ENCODE results near the gene FSIP1. TPM values are rescaled to one million over a fixed set of nuclear protein-coding genes. Genes with fewer than 3 reads are reported as not detected.

Gene FSIP1
- polyA plus RNA-seq, 2 of the 4 experiments (the other 2 are of a cell fraction): 0.71 to 0.93 TPM

DNA sequence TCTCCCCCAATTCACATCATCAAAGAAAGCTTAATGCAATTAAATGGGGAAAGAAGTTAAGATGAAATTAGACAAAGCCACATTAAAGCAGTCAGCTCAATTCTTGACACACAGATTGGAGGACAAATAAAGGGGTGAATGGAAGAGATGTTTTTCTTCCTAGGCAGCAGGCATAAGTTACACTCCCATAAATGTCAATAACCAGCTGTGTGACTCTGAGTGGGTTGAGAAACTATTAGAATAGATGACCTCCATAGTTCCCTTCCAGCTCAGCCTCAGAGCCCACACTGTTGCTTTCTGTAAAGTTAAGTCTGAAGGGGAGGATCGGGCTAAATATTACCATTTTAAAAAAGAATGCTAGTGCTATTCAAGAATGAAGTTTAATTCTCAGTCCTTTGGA lies 130.8 kb downstream of the FSIP1 start:
- 79% methylated on average over 1 of the region's 1 CpG for WGBS (ENCODE audit: missing lambda C conversion rate)
- POLR2A ChIA-PET: no interaction called here
- no peaks in the 10 kb centered on the region for H3K9me3 ChIP-seq
- CTCF ChIA-PET: no interaction called here
- H3K4me2 ChIP-seq: no peak overlapping the region
- ATAC-seq (no peak), FAIRE-seq (no peak), DNase-seq (ENCODE audit: low read depth in 1 of 2, low spot score in 1 of 2) (no peak)
- H3K27ac ChIP-seq: no peak overlapping the region
- no peak for TF ChIP-seq JUN (IDR thresholded peaks at IDR 0.05)
- TF ChIP-seq, protein P1, sequence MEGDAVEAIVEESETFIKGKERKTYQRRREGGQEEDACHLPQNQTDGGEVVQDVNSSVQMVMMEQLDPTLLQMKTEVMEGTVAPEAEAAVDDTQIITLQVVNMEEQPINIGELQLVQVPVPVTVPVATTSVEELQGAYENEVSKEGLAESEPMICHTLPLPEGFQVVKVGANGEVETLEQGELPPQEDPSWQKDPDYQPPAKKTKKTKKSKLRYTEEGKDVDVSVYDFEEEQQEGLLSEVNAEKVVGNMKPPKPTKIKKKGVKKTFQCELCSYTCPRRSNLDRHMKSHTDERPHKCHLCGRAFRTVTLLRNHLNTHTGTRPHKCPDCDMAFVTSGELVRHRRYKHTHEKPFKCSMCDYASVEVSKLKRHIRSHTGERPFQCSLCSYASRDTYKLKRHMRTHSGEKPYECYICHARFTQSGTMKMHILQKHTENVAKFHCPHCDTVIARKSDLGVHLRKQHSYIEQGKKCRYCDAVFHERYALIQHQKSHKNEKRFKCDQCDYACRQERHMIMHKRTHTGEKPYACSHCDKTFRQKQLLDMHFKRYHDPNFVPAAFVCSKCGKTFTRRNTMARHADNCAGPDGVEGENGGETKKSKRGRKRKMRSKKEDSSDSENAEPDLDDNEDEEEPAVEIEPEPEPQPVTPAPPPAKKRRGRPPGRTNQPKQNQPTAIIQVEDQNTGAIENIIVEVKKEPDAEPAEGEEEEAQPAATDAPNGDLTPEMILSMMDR (IDR thresholded peaks at IDR 0.05): no peak
- no peak for TF ChIP-seq PHF8 (IDR thresholded peaks at IDR 0.05; ENCODE audit: borderline replicate concordance, low read depth)
- TF ChIP-seq RFX5 (IDR thresholded peaks at IDR 0.05): no peak
- no peak for TF ChIP-seq REST (IDR thresholded peaks at IDR 0.05)
- no peak for TF ChIP-seq EP300 (IDR thresholded peaks at IDR 0.05)
- TF ChIP-seq MYC (IDR thresholded peaks at IDR 0.05; ENCODE audit: borderline replicate concordance, low read length): no peak
- no peak for TF ChIP-seq PBX3 (IDR thresholded peaks at IDR 0.05)
- TF ChIP-seq TP53 (CRISPR knock-in tag; IDR thresholded peaks at IDR 0.05): no peak
- no peak for TF ChIP-seq E2F6 (IDR thresholded peaks at IDR 0.05; ENCODE audit: borderline replicate concordance, low read depth)
- TF ChIP-seq, protein P2, sequence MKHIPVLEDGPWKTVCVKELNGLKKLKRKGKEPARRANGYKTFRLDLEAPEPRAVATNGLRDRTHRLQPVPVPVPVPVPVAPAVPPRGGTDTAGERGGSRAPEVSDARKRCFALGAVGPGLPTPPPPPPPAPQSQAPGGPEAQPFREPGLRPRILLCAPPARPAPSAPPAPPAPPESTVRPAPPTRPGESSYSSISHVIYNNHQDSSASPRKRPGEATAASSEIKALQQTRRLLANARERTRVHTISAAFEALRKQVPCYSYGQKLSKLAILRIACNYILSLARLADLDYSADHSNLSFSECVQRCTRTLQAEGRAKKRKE (CRISPR knock-in tag; IDR thresholded peaks at IDR 0.05; ENCODE audit: low read depth): no peak
- TF ChIP-seq NFE2L2 (conservative IDR thresholded peaks at IDR 0.05; ENCODE audit: low read length): no peak
- TF ChIP-seq MAFK (IDR thresholded peaks at IDR 0.05; ENCODE audit: partially characterized antibody): no peak
- TF ChIP-seq CBX2 (IDR thresholded peaks at IDR 0.05; ENCODE audit: borderline replicate concordance, low read depth): no peak
- TF ChIP-seq HDAC2 (IDR thresholded peaks at IDR 0.05): no peak
- no peak for TF ChIP-seq POLR2A (IDR thresholded peaks at IDR 0.05; ENCODE audit: low read length)
- no peak for TF ChIP-seq HOXA7 (CRISPR knock-in tag; IDR thresholded peaks at IDR 0.05)
- no peak for TF ChIP-seq ZNF302 (CRISPR knock-in tag; IDR thresholded peaks at IDR 0.05)
- no peak overlapping the region for H3K4me3 ChIP-seq
- no peaks in the 10 kb centered on the region for H3K4me1 ChIP-seq

DNA sequence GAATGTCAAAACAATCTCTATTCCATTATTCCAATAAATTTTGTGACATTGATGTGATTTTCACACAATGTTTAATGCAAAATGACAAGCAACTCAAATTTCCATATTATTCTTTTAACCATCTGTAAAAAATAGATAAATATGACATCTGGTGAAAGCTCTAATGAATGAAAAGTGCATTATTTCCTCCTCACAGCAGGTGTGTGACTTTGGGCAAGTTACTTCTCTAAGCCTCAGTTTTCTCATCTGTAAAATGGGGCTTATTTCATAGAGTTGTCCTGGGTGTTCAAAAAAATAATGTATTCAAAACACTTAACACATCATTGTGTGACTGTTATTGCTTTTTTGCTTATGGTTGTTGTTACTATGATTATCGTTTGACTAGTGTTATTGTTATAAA lies 131.3 kb downstream of the FSIP1 start:
- H3K9me3 ChIP-seq: no peaks in the 10 kb centered on the region
- no peaks in the 10 kb centered on the region for H3K4me1 ChIP-seq
- CTCF ChIA-PET: no interaction called here
- no peak overlapping the region for H3K27ac ChIP-seq
- 71% methylated on average over 1 of the region's 1 CpG for WGBS (ENCODE audit: missing lambda C conversion rate)
- H3K4me3 ChIP-seq: no peak overlapping the region
- ATAC-seq (no peak), DNase-seq (ENCODE audit: low read depth in 1 of 2, low spot score in 1 of 2) (no peak), FAIRE-seq (no peak)
- POLR2A ChIA-PET: no interaction called here
- no peak overlapping the region for H3K4me2 ChIP-seq
- TF ChIP-seq, protein P3, sequence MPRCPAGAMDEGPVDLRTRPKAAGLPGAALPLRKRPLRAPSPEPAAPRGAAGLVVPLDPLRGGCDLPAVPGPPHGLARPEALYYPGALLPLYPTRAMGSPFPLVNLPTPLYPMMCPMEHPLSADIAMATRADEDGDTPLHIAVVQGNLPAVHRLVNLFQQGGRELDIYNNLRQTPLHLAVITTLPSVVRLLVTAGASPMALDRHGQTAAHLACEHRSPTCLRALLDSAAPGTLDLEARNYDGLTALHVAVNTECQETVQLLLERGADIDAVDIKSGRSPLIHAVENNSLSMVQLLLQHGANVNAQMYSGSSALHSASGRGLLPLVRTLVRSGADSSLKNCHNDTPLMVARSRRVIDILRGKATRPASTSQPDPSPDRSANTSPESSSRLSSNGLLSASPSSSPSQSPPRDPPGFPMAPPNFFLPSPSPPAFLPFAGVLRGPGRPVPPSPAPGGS (IDR thresholded peaks at IDR 0.05): no peak
- TF ChIP-seq, protein P4, sequence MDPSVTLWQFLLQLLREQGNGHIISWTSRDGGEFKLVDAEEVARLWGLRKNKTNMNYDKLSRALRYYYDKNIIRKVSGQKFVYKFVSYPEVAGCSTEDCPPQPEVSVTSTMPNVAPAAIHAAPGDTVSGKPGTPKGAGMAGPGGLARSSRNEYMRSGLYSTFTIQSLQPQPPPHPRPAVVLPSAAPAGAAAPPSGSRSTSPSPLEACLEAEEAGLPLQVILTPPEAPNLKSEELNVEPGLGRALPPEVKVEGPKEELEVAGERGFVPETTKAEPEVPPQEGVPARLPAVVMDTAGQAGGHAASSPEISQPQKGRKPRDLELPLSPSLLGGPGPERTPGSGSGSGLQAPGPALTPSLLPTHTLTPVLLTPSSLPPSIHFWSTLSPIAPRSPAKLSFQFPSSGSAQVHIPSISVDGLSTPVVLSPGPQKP (IDR thresholded peaks at IDR 0.05; ENCODE audit: low read depth, low read length): no peak
- TF ChIP-seq USF2 (IDR thresholded peaks at IDR 0.05) (no peak), CHD2 (IDR thresholded peaks at IDR 0.05; ENCODE audit: low read length, partially characterized antibody) (no peak), GATA3 (IDR thresholded peaks at IDR 0.05; ENCODE audit: borderline replicate concordance) (no peak), JUNB (IDR thresholded peaks at IDR 0.05) (no peak), CBX2 (IDR thresholded peaks at IDR 0.05; ENCODE audit: borderline replicate concordance, low read depth) (no peak), MAZ (IDR thresholded peaks at IDR 0.05; ENCODE audit: borderline replicate concordance, low read depth, low read length) (no peak), RCOR1 (IDR thresholded peaks at IDR 0.05; ENCODE audit: low read depth, low read length) (no peak), EP300 (IDR thresholded peaks at IDR 0.05) (no peak), TFCP2L1 (CRISPR knock-in tag; IDR thresholded peaks at IDR 0.05) (no peak), NR3C1 (IDR thresholded peaks at IDR 0.05) (no peak)
